GM23248 (cell line): Measurements from ENCODE around the gene UPF1.

Experiments used
- EZH2 ChIP-seq: fragments of 200-600 bp; sonication (generic); IDR thresholded peaks from 2 replicates; pipeline ENCODE4 v1.6.1; 2018; ENCODE audit warnings: antibody characterized with exemption, mild to moderate bottlenecking; ENCODE audit not compliant: insufficient read depth, poor library complexity, severe bottlenecking
- EZH2phosphoT487 ChIP-seq: fragments of 200-600 bp; sonication (generic); IDR thresholded peaks from 2 replicates; pipeline ENCODE4 v1.6.1; 2018; ENCODE audit warnings: antibody characterized with exemption, moderate library complexity, mild to moderate bottlenecking, low read depth; ENCODE audit not compliant: insufficient read depth

DNA sequence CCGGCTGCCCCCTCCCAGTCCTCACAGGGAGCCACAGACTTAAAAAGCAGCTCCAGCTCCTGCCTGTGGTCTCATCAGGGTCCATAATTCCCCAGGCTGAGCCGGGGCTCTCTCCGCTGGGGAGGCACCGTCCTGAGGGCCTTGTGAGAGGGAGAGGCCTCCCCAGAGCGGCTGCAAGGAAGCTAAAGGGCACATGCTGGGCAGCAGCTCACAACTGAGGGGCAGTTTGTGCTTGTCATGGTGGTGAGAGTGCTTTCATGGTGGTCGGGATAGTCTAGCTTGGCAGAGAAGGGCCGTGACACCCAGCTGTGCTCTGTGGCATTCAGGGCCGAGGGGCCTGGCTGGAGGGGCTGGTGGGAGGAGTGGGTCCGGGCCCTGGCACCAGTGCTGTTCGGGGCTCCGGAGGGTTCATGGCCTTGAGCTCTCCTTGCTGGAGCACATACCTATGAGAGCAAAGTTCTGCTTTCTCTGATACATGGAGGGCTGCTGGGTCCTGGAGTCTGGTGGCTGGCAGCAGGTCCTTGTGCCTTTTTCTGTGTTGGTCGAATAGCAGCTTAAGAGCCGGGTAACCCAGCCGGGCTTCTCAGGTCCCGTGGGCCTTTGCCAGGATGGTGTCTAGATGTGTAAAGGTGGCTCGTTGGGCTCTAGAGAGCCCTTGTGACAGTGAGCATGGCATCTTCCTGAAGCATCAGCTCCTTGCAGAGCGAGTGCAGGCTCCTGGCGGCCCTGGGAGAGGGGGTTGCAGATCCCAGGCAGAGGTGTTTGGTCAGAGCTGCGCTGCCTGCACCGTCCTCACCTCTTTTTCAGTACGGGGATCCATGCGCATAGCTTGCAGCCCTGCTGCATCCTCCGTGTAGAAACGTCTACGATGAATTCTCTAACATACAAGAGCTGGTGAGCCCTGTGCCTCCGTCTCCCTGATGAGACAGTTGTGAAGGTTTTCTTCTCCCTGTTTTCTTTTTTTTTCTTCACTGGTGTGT lies 8.8 kb downstream of the UPF1 start:
- TF ChIP-seq EZH2 (no peak), EZH2phosphoT487 (no peak)
